Prostate gland (tissue), 2 donors: ENCODE results near the gene CD86.

ENCODE experiments used
- CTCF ChIP-seq, 4 experiments: fragments of 200-600 bp in 2 of 4; fragments of 450-650 bp in 2 of 4; sonication (generic) in 2 of 4; IDR thresholded peaks; 1 replicate in 3 of 4; 2 replicates in 1 of 4; pipeline ENCODE4 v1.5.1; 2016 to 2019; ENCODE audit warnings: antibody characterized with exemption in 4 of 4, mild to moderate bottlenecking in 2 of 4, moderate library complexity in 2 of 4
- POLR2A ChIP-seq: fragments of 450-650 bp; IDR thresholded peaks from one replicate; pipeline ENCODE4 v1.6.1; 2016; ENCODE audit warnings: antibody characterized with exemption, mild to moderate bottlenecking

DNA sequence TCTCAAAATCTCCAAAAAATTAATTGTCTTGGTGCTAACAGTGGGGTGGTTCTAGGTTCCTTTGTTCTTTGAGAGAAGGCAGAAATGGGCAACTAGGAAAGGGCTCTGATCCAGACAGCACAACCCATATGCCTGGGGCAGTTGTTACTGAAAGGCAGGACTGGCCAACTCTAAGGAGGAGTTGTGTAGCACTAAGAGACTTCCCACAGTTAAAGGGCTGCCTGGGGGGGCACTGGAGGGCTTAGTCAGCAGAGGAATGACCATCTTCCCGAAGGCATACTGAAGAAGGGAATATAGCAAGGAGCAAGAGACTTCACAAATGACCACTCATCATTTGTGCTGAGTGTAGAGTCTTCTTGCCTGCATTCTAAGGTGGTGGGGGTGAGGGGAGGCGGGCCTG, 48.9 kb upstream of the CD86 start:
- TF ChIP-seq CTCF (IDR thresholded peaks at IDR 0.05) (no peak), POLR2A (no peak)
